Stomach (tissue), 4 donors: ENCODE measurements around the gene GRID2IP.

ENCODE experiments used
- CTCF ChIP-seq, 7 experiments: fragments of 450-650 bp in 4 of 7; fragments of 200-600 bp in 3 of 7; sonication (generic) in 3 of 7; IDR thresholded peaks; one replicate each; pipeline ENCODE4 v1.5.1; 2016 to 2019; ENCODE audit warnings: antibody characterized with exemption in 7 of 7, control low read depth in 2 of 7, mild to moderate bottlenecking in 1 of 7
- EP300 ChIP-seq: sonication (generic); formaldehyde crosslinking; IDR thresholded peaks from one replicate; pipeline ENCODE4 v1.6.1; 2017; ENCODE audit warnings: antibody characterized with exemption
- POLR2A ChIP-seq, 4 donors: fragments of 450-650 bp; IDR thresholded peaks; one replicate each; pipeline ENCODE4 v1.6.1; 2016; ENCODE audit warnings: antibody characterized with exemption in 4 of 4, control low read depth in 2 of 4, mild to moderate bottlenecking in 1 of 4, moderate library complexity in 1 of 4

- TF ChIP-seq CTCF (IDR thresholded peaks at IDR 0.05): no peak
- TF ChIP-seq EP300: no peak
- TF ChIP-seq POLR2A (IDR thresholded peaks at IDR 0.05): no peak
Measured at GRCh38 chr7:6600093-6600492, 48.8 kb upstream of the GRID2IP start.
